Mesothelial cell of epicardium (in vitro differentiated cells): ENCODE measurements around the gene MND1. TPM values are rescaled to one million over a fixed set of nuclear protein-coding genes. Genes with fewer than 3 reads are reported as not detected.

ENCODE experiments used
- DNase-seq, 2 experiments: peaks; one replicate each; pipeline ENCODE4 v3.0.0; 2021; ENCODE audit warnings: low spot score in 2 of 2; ENCODE audit not compliant: unreplicated experiment in 2 of 2
- H3K27ac Mint-ChIP-seq: 2 replicates; pipeline ENCODE4 v1.8.0; 2021; ENCODE audit warnings: mixed read lengths
- H3K27me3 Mint-ChIP-seq: 2 replicates; pipeline ENCODE4 v1.8.0; 2021; ENCODE audit warnings: low read depth, mixed read lengths
- H3K36me3 Mint-ChIP-seq: 2 replicates; pipeline ENCODE4 v1.8.0; 2021; ENCODE audit warnings: mixed read lengths
- H3K4me1 Mint-ChIP-seq: 2 replicates; pipeline ENCODE4 v1.8.0; 2021; ENCODE audit warnings: mixed read lengths
- H3K4me3 Mint-ChIP-seq: 2 replicates; pipeline ENCODE4 v1.8.0; 2021; ENCODE audit warnings: mild to moderate bottlenecking, moderate library complexity, mixed read lengths
- H3K9me3 Mint-ChIP-seq: 2 replicates; pipeline ENCODE4 v1.8.0; 2021; ENCODE audit warnings: mixed read lengths
- CTCF ChIP-seq: fragments of 200-600 bp; sonication (generic); IDR thresholded peaks from one replicate; pipeline ENCODE4 v1.5.0; 2021; ENCODE audit warnings: antibody characterized with exemption; ENCODE audit not compliant: unreplicated experiment
- total RNA-seq: library from RNA; stranded (reverse); gene quantifications from 3 replicates; pipeline ENCODE4 v1.2.1, GENCODE V29; 2021

The MND1 gene
- total RNA-seq, 1 donor from 2014 or later = 9.1 TPM

- TF ChIP-seq CTCF = no peak
- H3K27ac Mint-ChIP-seq = no peak overlapping the region
- peaks cover 3% of the 10 kb centered on the region for H3K4me1 Mint-ChIP-seq
- peaks cover 33% of the 10 kb centered on the region for H3K36me3 Mint-ChIP-seq
- no peak for DNase-seq
- H3K27me3 Mint-ChIP-seq = no peaks in the 10 kb centered on the region
- no peak overlapping the region for H3K4me3 Mint-ChIP-seq
- H3K9me3 Mint-ChIP-seq = peaks cover 29% of the 10 kb centered on the region
These were observed 22.6 kb downstream of the MND1 start for GRCh38 chr4:153367092-153367491.

- peaks cover under 1% of the 10 kb centered on the region for H3K4me1 Mint-ChIP-seq
- H3K9me3 Mint-ChIP-seq = peaks cover 30% of the 10 kb centered on the region
- no peak overlapping the region for H3K4me3 Mint-ChIP-seq
- H3K27ac Mint-ChIP-seq = no peak overlapping the region
- peaks cover 35% of the 10 kb centered on the region for H3K36me3 Mint-ChIP-seq
- H3K27me3 Mint-ChIP-seq = no peaks in the 10 kb centered on the region
- TF ChIP-seq CTCF = no peak
- no peak for DNase-seq
These were observed 24.5 kb downstream of the MND1 start for GRCh38 chr4:153369021-153369420.

GRCh38 chr4:153371701-153372234 lies 27.3 kb downstream of the MND1 start:
- no peak for DNase-seq
- Mint-ChIP-seq H3K27ac (no peak overlapping the region), H3K4me1 (peaks cover 5% of the 10 kb centered on the region), H3K4me3 (no peak overlapping the region), H3K27me3 (no peaks in the 10 kb centered on the region), H3K9me3 (peaks cover 20% of the 10 kb centered on the region), H3K36me3 (peaks cover 32% of the 10 kb centered on the region)
- TF ChIP-seq CTCF = no peak

GRCh38 chr4:153372967-153373562 lies 28.6 kb downstream of the MND1 start:
- TF ChIP-seq CTCF = no peak
- DNase-seq = no peak
- Mint-ChIP-seq H3K4me1 (peaks cover 5% of the 10 kb centered on the region), H3K4me3 (no peak overlapping the region), H3K36me3 (peaks cover 27% of the 10 kb centered on the region), H3K27me3 (no peaks in the 10 kb centered on the region), H3K27ac (no peak overlapping the region), H3K9me3 (peaks cover 20% of the 10 kb centered on the region)

- Mint-ChIP-seq H3K27me3 (no peaks in the 10 kb centered on the region), H3K4me1 (peaks cover 5% of the 10 kb centered on the region), H3K27ac (no peak overlapping the region), H3K9me3 (peaks cover 20% of the 10 kb centered on the region), H3K4me3 (no peak overlapping the region), H3K36me3 (peaks cover 27% of the 10 kb centered on the region)
- DNase-seq = no peak
- TF ChIP-seq CTCF = no peak
These were observed 30.0 kb downstream of the MND1 start for GRCh38 chr4:153374442-153374841.
